ENCODE data around the gene HOXC4.

Gene HOXC4

DNA sequence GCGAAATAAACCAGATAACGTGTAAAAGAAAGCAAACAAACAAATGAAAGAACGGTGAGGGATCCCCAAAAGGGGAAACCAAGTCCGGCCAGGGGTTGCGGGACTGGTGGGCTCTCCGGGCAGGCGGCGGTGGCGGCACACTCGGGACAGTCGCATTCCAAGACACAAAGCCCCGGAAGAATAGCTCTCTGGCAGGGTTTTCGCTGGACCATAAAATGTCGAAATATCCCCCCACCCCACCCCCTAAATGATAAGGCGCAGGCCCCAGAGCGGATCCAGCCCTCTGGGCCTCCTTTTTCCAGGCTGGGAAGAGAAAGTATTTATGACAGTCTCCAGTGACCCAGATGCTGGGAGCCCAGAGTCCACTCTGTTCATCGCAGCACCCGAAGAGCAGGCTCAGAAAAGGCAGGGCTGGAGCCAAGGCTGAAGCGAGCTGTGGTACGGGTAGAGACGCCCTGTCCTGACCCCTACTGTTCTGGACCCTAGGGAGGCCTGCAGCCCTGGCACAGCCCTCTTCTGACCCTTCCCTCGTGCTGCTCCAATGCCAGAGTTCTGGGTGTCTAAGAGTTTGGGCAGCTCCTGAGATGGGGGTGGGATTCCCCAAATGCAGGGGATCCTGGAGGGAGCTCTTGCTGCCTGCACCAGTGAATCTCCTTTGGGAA is 46.9 kb upstream of the HOXC4 start:
- DNase-seq (ENCODE audit: low spot score), result no peak
- TF ChIP-seq, protein P1, sequence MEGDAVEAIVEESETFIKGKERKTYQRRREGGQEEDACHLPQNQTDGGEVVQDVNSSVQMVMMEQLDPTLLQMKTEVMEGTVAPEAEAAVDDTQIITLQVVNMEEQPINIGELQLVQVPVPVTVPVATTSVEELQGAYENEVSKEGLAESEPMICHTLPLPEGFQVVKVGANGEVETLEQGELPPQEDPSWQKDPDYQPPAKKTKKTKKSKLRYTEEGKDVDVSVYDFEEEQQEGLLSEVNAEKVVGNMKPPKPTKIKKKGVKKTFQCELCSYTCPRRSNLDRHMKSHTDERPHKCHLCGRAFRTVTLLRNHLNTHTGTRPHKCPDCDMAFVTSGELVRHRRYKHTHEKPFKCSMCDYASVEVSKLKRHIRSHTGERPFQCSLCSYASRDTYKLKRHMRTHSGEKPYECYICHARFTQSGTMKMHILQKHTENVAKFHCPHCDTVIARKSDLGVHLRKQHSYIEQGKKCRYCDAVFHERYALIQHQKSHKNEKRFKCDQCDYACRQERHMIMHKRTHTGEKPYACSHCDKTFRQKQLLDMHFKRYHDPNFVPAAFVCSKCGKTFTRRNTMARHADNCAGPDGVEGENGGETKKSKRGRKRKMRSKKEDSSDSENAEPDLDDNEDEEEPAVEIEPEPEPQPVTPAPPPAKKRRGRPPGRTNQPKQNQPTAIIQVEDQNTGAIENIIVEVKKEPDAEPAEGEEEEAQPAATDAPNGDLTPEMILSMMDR (IDR thresholded peaks at IDR 0.05; ENCODE audit: borderline replicate concordance, control extremely low read depth, extremely low read depth, insufficient read depth, missing control alignments), result no peak
- in situ Hi-C loops (cut with MboI; ENCODE audit: low sequenced_read_pairs, unreplicated experiment), result no loop called here

- TF ChIP-seq, protein P1 (IDR thresholded peaks at IDR 0.05; ENCODE audit: borderline replicate concordance, control extremely low read depth, extremely low read depth, insufficient read depth, missing control alignments), result no peak
- in situ Hi-C loops (cut with MboI; ENCODE audit: low sequenced_read_pairs, unreplicated experiment), result no loop called here
- DNase-seq (ENCODE audit: low spot score), result no peak
Measured at GRCh38 chr12:54007538-54008259, 45.9 kb upstream of the HOXC4 start.

DNA sequence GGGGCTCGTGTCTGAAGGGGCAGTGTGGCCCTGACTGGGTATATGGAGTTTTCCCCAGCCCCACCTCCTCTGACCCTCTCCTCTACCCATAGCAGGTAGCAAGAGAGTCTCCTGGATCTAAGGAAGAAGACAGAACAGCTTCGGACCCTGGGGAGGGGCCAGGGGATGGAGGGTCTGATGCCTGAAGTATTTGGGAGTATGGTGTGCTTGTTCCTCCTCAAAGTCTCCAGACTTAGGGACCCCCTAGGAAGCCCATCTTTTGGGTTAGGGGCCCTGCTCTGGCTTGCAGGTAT is 45.4 kb upstream of the HOXC4 start:
- TF ChIP-seq, protein P1 (IDR thresholded peaks at IDR 0.05; ENCODE audit: borderline replicate concordance, control extremely low read depth, extremely low read depth, insufficient read depth, missing control alignments), result no peak
- in situ Hi-C loops (cut with MboI; ENCODE audit: low sequenced_read_pairs, unreplicated experiment), result no loop called here
- no peak for DNase-seq (ENCODE audit: low spot score)

DNA sequence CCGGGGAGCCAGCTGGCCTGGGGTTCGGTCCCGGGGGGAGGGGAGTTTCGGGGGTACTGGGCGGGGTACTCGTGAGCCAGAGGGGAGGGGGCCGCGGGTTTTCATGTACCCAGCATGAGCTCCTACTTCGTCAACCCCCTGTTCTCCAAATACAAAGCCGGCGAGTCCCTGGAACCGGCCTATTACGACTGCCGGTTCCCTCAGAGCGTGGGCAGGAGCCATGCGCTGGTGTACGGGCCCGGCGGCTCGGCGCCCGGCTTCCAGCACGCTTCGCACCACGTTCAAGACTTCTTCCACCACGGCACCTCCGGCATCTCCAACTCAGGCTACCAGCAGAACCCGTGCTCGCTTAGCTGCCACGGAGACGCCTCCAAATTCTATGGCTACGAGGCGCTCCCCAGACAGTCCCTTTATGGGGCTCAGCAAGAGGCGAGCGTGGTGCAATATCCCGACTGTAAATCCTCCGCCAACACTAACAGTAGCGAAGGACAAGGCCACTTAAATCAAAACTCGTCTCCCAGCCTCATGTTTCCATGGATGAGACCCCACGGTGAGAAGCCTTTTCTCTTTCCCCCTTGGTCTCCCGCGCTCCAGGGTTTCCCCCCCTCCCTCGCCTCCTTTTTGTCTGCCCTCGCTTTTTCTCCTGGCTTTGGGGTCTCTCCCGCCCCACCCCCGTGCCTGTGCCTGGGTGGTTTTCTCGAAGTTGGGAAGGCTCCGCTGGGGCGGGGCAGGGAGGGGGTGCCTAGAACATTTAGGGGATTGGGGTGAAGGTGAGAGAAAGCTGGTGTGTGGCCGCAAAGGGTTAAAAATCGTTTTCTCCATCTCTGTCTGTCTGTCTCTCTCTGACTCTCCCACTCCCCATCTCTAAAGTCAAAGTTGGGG is 44.2 kb upstream of the HOXC4 start:
- TF ChIP-seq, protein P1 (IDR thresholded peaks at IDR 0.05; ENCODE audit: borderline replicate concordance, control extremely low read depth, extremely low read depth, insufficient read depth, missing control alignments), result no peak
- in situ Hi-C loops (cut with MboI; ENCODE audit: low sequenced_read_pairs, unreplicated experiment), result no loop called here
- no peak for DNase-seq (ENCODE audit: low spot score)

DNA sequence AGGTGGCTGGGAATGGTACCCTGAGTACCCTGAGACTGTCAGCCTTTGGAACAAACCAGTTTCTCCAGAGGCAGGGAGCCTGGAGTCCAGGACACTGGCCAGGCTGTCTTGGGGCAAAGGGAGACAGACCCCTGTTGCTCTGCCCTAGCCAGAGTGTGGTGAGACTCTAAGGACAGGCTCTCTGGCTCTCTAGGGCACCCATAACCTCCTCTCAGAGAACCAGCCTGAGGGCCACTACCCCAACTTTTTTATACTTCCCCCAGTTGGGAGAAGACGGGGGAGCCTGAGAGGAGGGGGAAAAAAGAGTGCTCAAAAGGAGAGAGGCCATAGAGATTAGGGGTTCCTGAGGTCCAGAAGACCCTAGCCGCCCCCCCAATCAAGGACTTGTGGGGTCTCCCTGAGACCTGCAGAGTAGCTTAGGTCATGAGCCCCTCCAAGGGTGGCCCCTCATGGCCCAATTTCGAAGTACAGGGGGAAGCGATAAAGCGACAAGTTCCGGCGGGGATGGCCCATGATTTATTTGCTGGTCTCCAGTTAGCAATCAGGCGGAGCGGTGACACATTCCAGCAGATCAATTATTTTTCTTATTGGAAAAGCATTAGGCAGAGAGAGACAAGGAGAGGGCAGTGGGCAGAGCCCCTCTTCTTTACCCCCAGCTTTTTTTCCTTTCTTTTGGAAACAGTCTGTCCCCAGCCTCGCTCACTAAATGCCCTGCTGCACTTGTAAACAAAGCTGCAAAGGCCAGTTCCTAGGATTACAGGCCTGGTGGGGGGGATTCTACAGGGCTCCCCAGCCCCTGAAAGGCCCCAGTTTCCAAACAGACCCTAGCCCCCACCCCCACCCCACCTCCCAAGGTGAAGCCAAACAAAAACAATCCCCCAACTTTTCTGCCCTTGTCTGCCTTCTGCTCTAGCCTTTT is 43.3 kb upstream of the HOXC4 start:
- TF ChIP-seq, protein P1 (IDR thresholded peaks at IDR 0.05; ENCODE audit: borderline replicate concordance, control extremely low read depth, extremely low read depth, insufficient read depth, missing control alignments), result no peak
- in situ Hi-C loops (cut with MboI; ENCODE audit: low sequenced_read_pairs, unreplicated experiment), result no loop called here
- no peak for DNase-seq (ENCODE audit: low spot score)

Data from GM13976 (cell line).